BE2C (cell line): Measurements from ENCODE around the gene PTGS1.

Experiments
- DNase-seq: peaks from one replicate; pipeline ENCODE4 v3.0.0-alpha.2; 2020
- H3K27me3 ChIP-seq: fragments of 250-450 bp; sonication (Bioruptor Pico); 2 replicates; pipeline ENCODE4 v1.5.1; 2020; ENCODE audit warnings: mild to moderate bottlenecking
- H3K36me3 ChIP-seq: fragments of 250-450 bp; sonication (Bioruptor Pico); 2 replicates; pipeline ENCODE4 v1.5.1; 2020; ENCODE audit warnings: mild to moderate bottlenecking
- H3K4me1 ChIP-seq: fragments of 250-450 bp; sonication (Bioruptor Pico); 2 replicates; pipeline ENCODE4 v1.5.1; 2020
- H3K4me3 ChIP-seq: 2 replicates; pipeline ENCODE4 v1.5.1; 2011; ENCODE audit warnings: low read depth, low read length
- H3K9me3 ChIP-seq: fragments of 250-450 bp; sonication (Bioruptor Pico); 2 replicates; pipeline ENCODE4 v1.5.1; 2020
- TF ChIP-seq, protein P1 (sequence below): IDR thresholded peaks from 2 replicates; pipeline ENCODE4 v1.5.1; 2012; ENCODE audit warnings: mild to moderate bottlenecking, low read depth, low read length

The PTGS1 gene

DNA sequence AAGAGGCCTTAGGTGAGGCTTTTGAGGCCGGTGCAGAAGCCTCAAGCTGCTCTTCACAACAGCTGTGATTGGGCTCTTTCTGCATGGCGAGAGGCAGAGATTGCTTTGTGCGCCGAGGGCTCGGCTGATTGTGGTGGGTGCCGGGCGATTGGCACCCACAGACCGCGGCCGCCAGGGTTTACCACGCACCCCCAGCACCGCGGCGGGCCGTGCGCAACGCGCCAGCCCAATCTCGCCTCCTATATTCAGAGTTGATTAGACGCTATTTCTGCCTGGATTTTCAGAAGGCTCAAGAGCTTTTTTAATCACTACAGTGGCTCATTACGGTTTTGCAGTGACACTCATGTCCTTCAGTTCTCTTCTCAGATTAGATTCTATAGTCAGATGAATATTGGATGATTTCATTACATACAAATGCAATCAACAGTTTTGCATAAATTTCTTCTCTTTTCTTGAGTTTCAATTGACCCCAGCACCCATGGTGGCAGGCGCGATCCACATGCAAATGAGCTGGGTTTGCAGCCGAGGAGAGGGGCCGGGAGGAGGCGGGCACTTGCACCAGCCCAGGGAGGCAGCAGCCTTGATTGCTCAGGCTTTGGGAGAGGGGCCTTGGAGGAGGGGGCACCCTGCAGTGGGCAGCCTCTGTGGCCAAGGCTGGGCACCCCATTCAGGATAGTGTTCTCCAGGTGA, 33.8 kb upstream of the PTGS1 start:
- Histone ChIP-seq H3K36me3 (no peaks in the 10 kb centered on the region), H3K9me3 (no peaks in the 10 kb centered on the region), H3K27me3 (no peaks in the 10 kb centered on the region), H3K4me1 (peaks cover 14% of the 10 kb centered on the region), H3K4me3 (no peak overlapping the region)
- TF ChIP-seq, protein P1, sequence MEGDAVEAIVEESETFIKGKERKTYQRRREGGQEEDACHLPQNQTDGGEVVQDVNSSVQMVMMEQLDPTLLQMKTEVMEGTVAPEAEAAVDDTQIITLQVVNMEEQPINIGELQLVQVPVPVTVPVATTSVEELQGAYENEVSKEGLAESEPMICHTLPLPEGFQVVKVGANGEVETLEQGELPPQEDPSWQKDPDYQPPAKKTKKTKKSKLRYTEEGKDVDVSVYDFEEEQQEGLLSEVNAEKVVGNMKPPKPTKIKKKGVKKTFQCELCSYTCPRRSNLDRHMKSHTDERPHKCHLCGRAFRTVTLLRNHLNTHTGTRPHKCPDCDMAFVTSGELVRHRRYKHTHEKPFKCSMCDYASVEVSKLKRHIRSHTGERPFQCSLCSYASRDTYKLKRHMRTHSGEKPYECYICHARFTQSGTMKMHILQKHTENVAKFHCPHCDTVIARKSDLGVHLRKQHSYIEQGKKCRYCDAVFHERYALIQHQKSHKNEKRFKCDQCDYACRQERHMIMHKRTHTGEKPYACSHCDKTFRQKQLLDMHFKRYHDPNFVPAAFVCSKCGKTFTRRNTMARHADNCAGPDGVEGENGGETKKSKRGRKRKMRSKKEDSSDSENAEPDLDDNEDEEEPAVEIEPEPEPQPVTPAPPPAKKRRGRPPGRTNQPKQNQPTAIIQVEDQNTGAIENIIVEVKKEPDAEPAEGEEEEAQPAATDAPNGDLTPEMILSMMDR = no peak
- DNase-seq = no peak

GRCh38 chr9:122337556-122337929, 33.3 kb upstream of the PTGS1 start:
- Histone ChIP-seq H3K36me3 (no peaks in the 10 kb centered on the region), H3K27me3 (no peaks in the 10 kb centered on the region), H3K4me3 (no peak overlapping the region), H3K9me3 (no peaks in the 10 kb centered on the region), H3K4me1 (peaks cover 13% of the 10 kb centered on the region)
- DNase-seq = no peak
- TF ChIP-seq, protein P1 = no peak

DNA sequence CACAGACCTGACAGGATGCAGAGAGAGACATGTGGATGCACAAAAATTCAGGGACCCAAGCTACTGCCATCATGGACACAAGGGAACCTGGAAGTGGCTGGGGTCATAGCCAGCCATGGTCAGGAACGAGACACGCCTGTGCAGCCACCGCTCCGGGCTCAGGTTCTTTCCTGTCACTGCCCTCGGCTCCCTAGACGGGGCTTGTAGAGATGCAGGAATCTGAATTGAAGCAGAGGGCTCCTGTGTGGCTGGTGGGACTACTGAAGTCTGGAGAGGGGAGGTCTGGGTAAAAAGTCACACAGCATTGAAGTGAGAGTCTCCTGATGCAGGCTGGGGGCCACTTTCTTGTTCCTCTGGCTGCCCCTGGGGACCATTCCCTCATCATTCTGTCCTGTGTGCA, 32.3 kb upstream of the PTGS1 start:
- DNase-seq = no peak
- Histone ChIP-seq H3K36me3 (no peaks in the 10 kb centered on the region), H3K4me1 (peaks cover 13% of the 10 kb centered on the region), H3K4me3 (no peak overlapping the region), H3K27me3 (no peaks in the 10 kb centered on the region), H3K9me3 (no peaks in the 10 kb centered on the region)
- TF ChIP-seq, protein P1 = no peak

GRCh38 chr9:122338994-122339393, 31.8 kb upstream of the PTGS1 start:
- H3K4me3 ChIP-seq = no peak overlapping the region
- no peaks in the 10 kb centered on the region for H3K27me3 ChIP-seq
- H3K4me1 ChIP-seq = peaks cover 13% of the 10 kb centered on the region
- no peaks in the 10 kb centered on the region for H3K36me3 ChIP-seq
- TF ChIP-seq, protein P1 = no peak
- H3K9me3 ChIP-seq = no peaks in the 10 kb centered on the region
- DNase-seq = peak; percentile 70

GRCh38 chr9:122339579-122339978, 31.2 kb upstream of the PTGS1 start:
- peaks cover 13% of the 10 kb centered on the region for H3K4me1 ChIP-seq
- DNase-seq = no peak

DNA sequence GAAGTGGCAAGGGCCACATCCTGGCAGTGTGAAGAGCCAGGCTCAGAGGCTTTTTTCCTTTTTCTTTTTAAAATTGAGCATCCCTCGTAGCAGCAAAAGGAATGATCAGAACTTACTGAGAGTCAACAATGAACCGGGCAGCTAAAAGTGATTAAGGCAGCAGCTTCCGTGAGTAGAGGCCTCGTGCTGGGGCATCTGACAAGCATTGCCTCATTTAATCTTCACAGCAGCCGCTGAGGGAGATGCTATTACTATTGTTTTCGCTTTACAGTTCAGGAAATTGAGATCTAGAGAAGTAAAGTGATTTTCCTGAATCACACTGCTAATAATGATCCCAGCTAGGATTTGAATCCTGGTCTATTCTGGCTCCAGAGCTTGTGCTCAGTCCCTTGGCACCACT, 30.7 kb upstream of the PTGS1 start:
- no peaks in the 10 kb centered on the region for H3K36me3 ChIP-seq
- no peaks in the 10 kb centered on the region for H3K9me3 ChIP-seq
- H3K27me3 ChIP-seq = no peaks in the 10 kb centered on the region
- no peak overlapping the region for H3K4me3 ChIP-seq
- DNase-seq = no peak
- peaks cover 13% of the 10 kb centered on the region for H3K4me1 ChIP-seq
- TF ChIP-seq, protein P1 = no peak

More at GRCh38 chr9:122339579-122339978, 31.2 kb upstream of the PTGS1 start:
- Histone ChIP-seq H3K4me3 (no peak overlapping the region), H3K9me3 (no peaks in the 10 kb centered on the region), H3K27me3 (no peaks in the 10 kb centered on the region), H3K36me3 (no peaks in the 10 kb centered on the region)
- TF ChIP-seq, protein P1 = no peak
